ENCODE data around the gene TNFRSF14.
"Not testable (repeated sequence)": the region's sequence is repeated elsewhere in the genome, so short reads cannot be mapped to it uniquely, and the experiment has no call there.

DNA sequence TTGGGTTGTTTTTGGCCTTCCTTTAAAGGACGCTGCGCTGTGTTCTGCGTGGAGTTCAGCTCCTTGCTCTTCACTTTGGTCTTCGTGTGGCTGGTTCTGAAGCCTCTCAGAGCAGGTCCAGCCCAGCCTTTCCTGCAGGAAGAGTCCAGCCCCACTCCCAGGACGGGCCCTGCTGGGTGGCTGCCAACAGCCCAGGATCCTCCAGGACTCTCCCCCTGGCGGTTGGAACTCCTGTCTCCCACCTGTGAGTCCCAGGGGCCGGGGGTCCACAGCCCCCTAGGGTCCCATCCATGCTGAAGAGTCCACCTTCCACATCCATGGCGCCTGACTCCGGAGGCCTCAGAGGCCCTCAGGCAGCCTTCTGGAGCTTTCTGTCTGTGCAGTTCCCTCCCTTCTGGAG lies 4.6 kb upstream of the TNFRSF14 start:
- TF ChIP-seq, protein P1, sequence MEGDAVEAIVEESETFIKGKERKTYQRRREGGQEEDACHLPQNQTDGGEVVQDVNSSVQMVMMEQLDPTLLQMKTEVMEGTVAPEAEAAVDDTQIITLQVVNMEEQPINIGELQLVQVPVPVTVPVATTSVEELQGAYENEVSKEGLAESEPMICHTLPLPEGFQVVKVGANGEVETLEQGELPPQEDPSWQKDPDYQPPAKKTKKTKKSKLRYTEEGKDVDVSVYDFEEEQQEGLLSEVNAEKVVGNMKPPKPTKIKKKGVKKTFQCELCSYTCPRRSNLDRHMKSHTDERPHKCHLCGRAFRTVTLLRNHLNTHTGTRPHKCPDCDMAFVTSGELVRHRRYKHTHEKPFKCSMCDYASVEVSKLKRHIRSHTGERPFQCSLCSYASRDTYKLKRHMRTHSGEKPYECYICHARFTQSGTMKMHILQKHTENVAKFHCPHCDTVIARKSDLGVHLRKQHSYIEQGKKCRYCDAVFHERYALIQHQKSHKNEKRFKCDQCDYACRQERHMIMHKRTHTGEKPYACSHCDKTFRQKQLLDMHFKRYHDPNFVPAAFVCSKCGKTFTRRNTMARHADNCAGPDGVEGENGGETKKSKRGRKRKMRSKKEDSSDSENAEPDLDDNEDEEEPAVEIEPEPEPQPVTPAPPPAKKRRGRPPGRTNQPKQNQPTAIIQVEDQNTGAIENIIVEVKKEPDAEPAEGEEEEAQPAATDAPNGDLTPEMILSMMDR (IDR thresholded peaks at IDR 0.05), result not testable (repeated sequence)
- not testable (repeated sequence) for TF ChIP-seq POLR2A (IDR thresholded peaks at IDR 0.05)

All from body of pancreas (tissue), 4 donors.